Osteoblast (primary cell): Measurements from ENCODE around the gene OR2A1. TPM values are rescaled to one million over a fixed set of nuclear protein-coding genes. Genes with fewer than 3 reads are reported as not detected.
"Not testable (repeated sequence)": the region's sequence is repeated elsewhere in the genome, so short reads cannot be mapped to it uniquely, and the experiment has no call there.

Experiments used
- DNase-seq: peaks from one replicate; pipeline ENCODE4 v3.0.0; 2011; ENCODE audit warnings: low spot score, mixed read lengths; ENCODE audit not compliant: insufficient read length; ENCODE audit errors: missing footprints
- H2AFZ ChIP-seq: 2 replicates; pipeline ENCODE4 v1.6.0; 2011; ENCODE audit warnings: mild to moderate bottlenecking, low read length
- H3K27ac ChIP-seq: 2 replicates; pipeline ENCODE4 v1.5.1; 2011; ENCODE audit warnings: mild to moderate bottlenecking, low read depth, low read length, moderate library complexity
- H3K27me3 ChIP-seq: 2 replicates; pipeline ENCODE4 v1.6.0; 2012; ENCODE audit warnings: mild to moderate bottlenecking, control low read depth, inconsistent platforms, low read length, moderate library complexity; ENCODE audit not compliant: insufficient read depth
- H3K36me3 ChIP-seq: 2 replicates; pipeline ENCODE4 v1.5.1; 2011; ENCODE audit warnings: mild to moderate bottlenecking, low read length, control low read depth, moderate library complexity; ENCODE audit not compliant: insufficient read depth
- H3K4me1 ChIP-seq: 2 replicates; pipeline ENCODE4 v1.5.1; 2011; ENCODE audit warnings: mild to moderate bottlenecking, low read length, control low read depth, moderate library complexity; ENCODE audit not compliant: insufficient read depth
- H3K4me2 ChIP-seq: 2 replicates; pipeline ENCODE4 v1.6.0; 2011; ENCODE audit warnings: mild to moderate bottlenecking, low read length; ENCODE audit not compliant: insufficient read depth
- H3K4me3 ChIP-seq: fragments of 200-600 bp; sonication (generic); 3 replicates; pipeline ENCODE4 v1.5.1; 2012; ENCODE audit warnings: mild to moderate bottlenecking, low read length, inconsistent platforms; ENCODE audit not compliant: insufficient read depth
- H3K79me2 ChIP-seq: 2 replicates; pipeline ENCODE4 v1.6.0; 2012; ENCODE audit warnings: mild to moderate bottlenecking, low read length, control low read depth, inconsistent platforms; ENCODE audit not compliant: insufficient read depth
- H3K9me3 ChIP-seq: 2 replicates; pipeline ENCODE4 v1.5.1; 2011; ENCODE audit warnings: low read depth, low read length, control low read depth
- H4K20me1 ChIP-seq: 2 replicates; pipeline ENCODE4 v1.6.0; 2012; ENCODE audit warnings: mild to moderate bottlenecking, low read length, control low read depth; ENCODE audit not compliant: insufficient read depth
- total RNA-seq: library from RNA; depleted of rRNA; stranded (reverse); fragments of >200 nt; gene quantifications from 2 replicates; pipeline ENCODE4 v1.2.3, GENCODE V29; 2012

OR2A1 gene
- total RNA-seq: 0.29 and 0.36 TPM in 2 replicates

GRCh38 chr7:144311872-144312469, at the start of gene OR2A1:
Gene OR2A1, plus strand, starts transcription at chr7:144312419. Its CDS starts 5,706 bp downstream, at chr7:144318125.
- H3K36me3 ChIP-seq, H3K4me3 ChIP-seq, H3K4me1 ChIP-seq, H2AFZ ChIP-seq, H3K9me3 ChIP-seq, H3K4me2 ChIP-seq, H3K27ac ChIP-seq, H4K20me1 ChIP-seq, DNase-seq, H3K79me2 ChIP-seq, H3K27me3 ChIP-seq: not testable (repeated sequence)

GRCh38 chr7:144264692-144265091, 47.5 kb upstream of the OR2A1 start, which contains the start of gene OR2A7:
Gene OR2A7, minus strand, starts transcription at chr7:144264792. Its CDS starts 5,164 bp downstream, at chr7:144259628.
- not testable (repeated sequence) for H3K4me1 ChIP-seq

GRCh38 chr7:144269188-144269587, 43.0 kb upstream of the OR2A1 start, which contains the start of gene CTAGE8:
Gene CTAGE8, minus strand, starts transcription at chr7:144269288. Its CDS starts 38 bp downstream, at chr7:144269250.
- H3K4me2 ChIP-seq, H3K79me2 ChIP-seq, DNase-seq, H3K27ac ChIP-seq, H3K4me3 ChIP-seq, H4K20me1 ChIP-seq, H3K4me1 ChIP-seq, H3K36me3 ChIP-seq, H3K9me3 ChIP-seq, H2AFZ ChIP-seq, H3K27me3 ChIP-seq: not testable (repeated sequence)

More at GRCh38 chr7:144264692-144265091, 47.5 kb upstream of the OR2A1 start, which contains the start of gene OR2A7:
- H4K20me1 ChIP-seq, H3K79me2 ChIP-seq, H3K9me3 ChIP-seq, H3K27ac ChIP-seq, H3K4me2 ChIP-seq, H3K36me3 ChIP-seq, DNase-seq, H3K4me3 ChIP-seq, H2AFZ ChIP-seq, H3K27me3 ChIP-seq: not testable (repeated sequence)

GRCh38 chr7:144275281-144275680, 36.9 kb upstream of the OR2A1 start:
- not testable (repeated sequence) for H3K4me3 ChIP-seq, H2AFZ ChIP-seq, H3K27me3 ChIP-seq, H3K36me3 ChIP-seq, H3K79me2 ChIP-seq, H3K4me1 ChIP-seq, H4K20me1 ChIP-seq, H3K9me3 ChIP-seq, H3K4me2 ChIP-seq, H3K27ac ChIP-seq, DNase-seq

GRCh38 chr7:144280010-144280409, 32.2 kb upstream of the OR2A1 start:
- not testable (repeated sequence) for DNase-seq, H3K9me3 ChIP-seq, H3K27me3 ChIP-seq, H4K20me1 ChIP-seq, H3K4me3 ChIP-seq, H3K36me3 ChIP-seq, H2AFZ ChIP-seq, H3K4me1 ChIP-seq, H3K27ac ChIP-seq, H3K79me2 ChIP-seq, H3K4me2 ChIP-seq

- H3K9me3 ChIP-seq, H3K27ac ChIP-seq, H3K27me3 ChIP-seq, DNase-seq, H3K36me3 ChIP-seq, H4K20me1 ChIP-seq, H3K4me1 ChIP-seq, H3K4me2 ChIP-seq, H3K4me3 ChIP-seq, H2AFZ ChIP-seq, H3K79me2 ChIP-seq: not testable (repeated sequence)
Measured at GRCh38 chr7:144281981-144282380, 30.2 kb upstream of the OR2A1 start.

GRCh38 chr7:144282490-144282889, 29.7 kb upstream of the OR2A1 start:
- not testable (repeated sequence) for H3K4me2 ChIP-seq, H4K20me1 ChIP-seq, DNase-seq, H3K4me3 ChIP-seq, H3K27ac ChIP-seq, H3K4me1 ChIP-seq, H3K79me2 ChIP-seq, H2AFZ ChIP-seq, H3K36me3 ChIP-seq, H3K27me3 ChIP-seq, H3K9me3 ChIP-seq

- not testable (repeated sequence) for H3K4me3 ChIP-seq, H3K36me3 ChIP-seq, H3K4me1 ChIP-seq, H3K9me3 ChIP-seq, H3K27ac ChIP-seq, H3K27me3 ChIP-seq, H4K20me1 ChIP-seq, H3K79me2 ChIP-seq, H3K4me2 ChIP-seq, H2AFZ ChIP-seq, DNase-seq
Measured at GRCh38 chr7:144283716-144284115, 28.5 kb upstream of the OR2A1 start.

- not testable (repeated sequence) for H3K4me1 ChIP-seq, DNase-seq, H4K20me1 ChIP-seq, H3K4me3 ChIP-seq, H2AFZ ChIP-seq, H3K79me2 ChIP-seq, H3K27ac ChIP-seq, H3K9me3 ChIP-seq, H3K36me3 ChIP-seq, H3K27me3 ChIP-seq, H3K4me2 ChIP-seq
Measured at GRCh38 chr7:144287171-144287784, 24.9 kb upstream of the OR2A1 start.
